ENCODE measurements around the gene OOSP4B. TPM values are rescaled to one million over a fixed set of nuclear protein-coding genes. Genes with fewer than 3 reads are reported as not detected.

The OOSP4B gene
- total and polyA plus RNA-seq, 2 of the 13 experiments (the other 11 are each of a cell fraction or from before 2014, with no cell fraction given) = not detected

DNA sequence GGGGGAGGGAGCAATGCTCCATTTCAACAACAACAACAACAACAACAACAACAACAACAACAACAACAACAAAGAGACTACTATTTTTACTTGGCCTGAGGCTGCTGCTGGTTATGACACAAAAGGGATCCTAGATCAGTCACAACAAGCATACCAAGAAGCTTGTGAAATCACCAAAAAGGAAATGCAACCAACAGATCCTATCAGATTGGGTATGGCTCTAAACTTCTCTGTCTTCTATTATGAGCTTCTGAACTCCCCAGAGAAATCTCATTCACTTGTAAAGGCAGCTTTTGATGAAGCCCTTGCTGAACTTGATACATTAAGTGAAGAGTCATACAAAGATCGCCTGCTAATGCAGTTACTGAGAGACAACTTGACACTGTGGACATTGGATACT lies 61.0 kb downstream of the OOSP4B start (continued):
- TF ChIP-seq ZNF503 (CRISPR knock-in tag; IDR thresholded peaks at IDR 0.05) = no peak
- TF ChIP-seq ZNF12 (CRISPR knock-in tag; IDR thresholded peaks at IDR 0.05) = no peak
- TF ChIP-seq MAX (IDR thresholded peaks at IDR 0.05) = no peak
- TF ChIP-seq ZNF530 (CRISPR knock-in tag; IDR thresholded peaks at IDR 0.05; ENCODE audit: low read depth) = no peak
- TF ChIP-seq KDM6A (CRISPR knock-in tag; IDR thresholded peaks at IDR 0.05; ENCODE audit: low read depth) = no peak

GRCh38 chr11:60078745-60079144 lies 61.8 kb downstream of the OOSP4B start:
- CTCF ChIA-PET (ENCODE audit: low intra/inter-chr PET ratio, low total read pairs) = no interaction called here
- WGBS (ENCODE audit: low lambda C conversion rate) = 4% methylated on average over 4 of the region's 4 CpGs
- POLR2A ChIA-PET = no interaction called here
- in situ Hi-C loops (cut with HindIII; ENCODE audit: extremely low pct_ligation_motif_present, low pct_unique_long_range_greater_than_20kb) (no loop called here), intact Hi-C loops (cut with micrococcal nuclease; ENCODE audit: unreplicated experiment) (no loop called here)
- H3K27me3 ChIP-seq (ENCODE audit: control insufficient read depth in 1 of 2, insufficient read depth in 2 of 2, low read length in 2 of 2) = no peaks in the 10 kb centered on the region
- H3K4me1 ChIP-seq (ENCODE audit: insufficient read depth, low read length) = no peaks in the 10 kb centered on the region
- no peaks in the 10 kb centered on the region for H3K36me3 ChIP-seq (replicated peaks in 1 of 2; ENCODE audit: control insufficient read depth in 1 of 2, insufficient read depth in 2 of 2, low read length in 2 of 2)
- ATAC-seq = no peak
- TF ChIP-seq CHCHD3 (CRISPR knock-in tag; IDR thresholded peaks at IDR 0.05) (no peak), ZNF513 (CRISPR knock-in tag; conservative IDR thresholded peaks at IDR 0.05) (no peak), U2AF1 (optimal IDR thresholded peaks at IDR 0.05; ENCODE audit: low read depth, low read length) (no peak), ZBTB37 (CRISPR knock-in tag; IDR thresholded peaks at IDR 0.05) (no peak), ZC3H13 (CRISPR knock-in tag; IDR thresholded peaks at IDR 0.05) (no peak), ZNF207 (IDR thresholded peaks at IDR 0.05; ENCODE audit: borderline replicate concordance) (no peak)
- no TSS peak for BruUV-seq (replicated peaks)
- H3K9me3 ChIP-seq (ENCODE audit: low read length) = no peaks in the 10 kb centered on the region
- no peak overlapping the region for H3K4me2 ChIP-seq (ENCODE audit: low read depth, low read length)
- H3K79me2 ChIP-seq (ENCODE audit: insufficient read depth, low read length) = no peaks in the 10 kb centered on the region
- H4K20me1 ChIP-seq (ENCODE audit: insufficient read depth, low read length) = no peaks in the 10 kb centered on the region
- no peak overlapping the region for H3K27ac ChIP-seq (ENCODE audit: extremely low read length, insufficient read depth, low read length)
- FAIRE-seq = no peak
- no peak overlapping the region for H2AFZ ChIP-seq (ENCODE audit: low read length)
- H3K9ac ChIP-seq (ENCODE audit: insufficient read depth, low read depth, low read length) = no peak overlapping the region
- no peak for DNase-seq (ENCODE audit: low spot score)
- no peak overlapping the region for H3K4me3 ChIP-seq (replicated peaks in 1 of 3; ENCODE audit: insufficient read depth in 1 of 3, low read depth in 2 of 3, low read length in 3 of 3)
